Endothelial cell of umbilical vein (primary cell): ENCODE results near the gene SINHCAF. TPM values are rescaled to one million over a fixed set of nuclear protein-coding genes. Genes with fewer than 3 reads are reported as not detected.

Experiments
- BruUV-seq: library from RNA; stranded (reverse); fragments of 400-500 nt; replicated peaks from 2 replicates; lab custom pipeline; 2021; lab: Mats Ljungman, UMichigan
- CTCF ChIA-PET: fragments of 300-600, 350-600 bp; sonication (Branson Sonifier 250); formaldehyde crosslinking; loops from one replicate; lab custom pipeline; 2021; ENCODE audit warnings: antibody characterized with exemption, inconsistent platforms; lab: Charles Lee
- POLR2A ChIA-PET: fragments of 300-600, 350-600 bp; sonication (Branson Sonifier 250); formaldehyde crosslinking; loops from one replicate; lab custom pipeline; 2021; ENCODE audit warnings: antibody characterized with exemption, inconsistent platforms; lab: Charles Lee
- DNase-seq: peaks from one replicate; pipeline ENCODE4 v3.0.0-alpha.2; 2011; ENCODE audit warnings: low read depth, low spot score
- FAIRE-seq: peaks from 2 replicates; lab custom pipeline; 2011; peaks lifted over from hg19 to GRCh38; lab: Jason Lieb, UNC
- H2AFZ ChIP-seq: 2 replicates; pipeline ENCODE4 v1.6.0; 2012; ENCODE audit warnings: low read depth, low read length, control low read depth, inconsistent platforms
- H3K27ac ChIP-seq: 2 replicates; pipeline ENCODE4 v1.5.1; 2011; ENCODE audit warnings: low read depth, mild to moderate bottlenecking, control low read depth, low read length, moderate library complexity; ENCODE audit not compliant: insufficient read depth
- H3K27me3 ChIP-seq, 2 experiments: 2 replicates each; pipeline versions ENCODE4 v1.6.0 to v1.6.1; 2011; ENCODE audit warnings: low read length in 2 of 2, mixed read lengths in 1 of 2; ENCODE audit not compliant: control insufficient read depth in 2 of 2, insufficient read depth in 2 of 2
- H3K36me3 ChIP-seq, 2 experiments: 2 replicates in 1 of 2; 3 replicates in 1 of 2; pipeline ENCODE4 v1.5.1; 2011; ENCODE audit warnings: low read length in 2 of 2, mild to moderate bottlenecking in 1 of 2, moderate library complexity in 1 of 2; ENCODE audit not compliant: control insufficient read depth in 2 of 2, insufficient read depth in 2 of 2; ENCODE audit errors: extremely low read depth in 1 of 2
- H3K4me1 ChIP-seq: 3 replicates; pipeline ENCODE4 v1.5.1; 2011; ENCODE audit warnings: mild to moderate bottlenecking, low read length; ENCODE audit not compliant: control insufficient read depth, insufficient read depth; ENCODE audit errors: extremely low read depth
- H3K4me2 ChIP-seq: 2 replicates; pipeline ENCODE4 v1.6.1; 2011; ENCODE audit warnings: low read length, control low read depth, mixed read lengths; ENCODE audit not compliant: insufficient read depth
- H3K4me3 ChIP-seq, 3 experiments: fragments of 200-600 bp in 1 of 3; sonication (generic), shearing (Covaris generic) in 1 of 3; replicated peaks in 1 of 3; 2 replicates each; pipeline ENCODE4 v1.5.1; 2011 to 2016; ENCODE audit warnings: control low read depth in 3 of 3, low read length in 3 of 3, mild to moderate bottlenecking in 2 of 3, inconsistent platforms in 1 of 3, low read depth in 1 of 3, moderate library complexity in 1 of 3; ENCODE audit not compliant: insufficient read depth in 1 of 3
- H3K79me2 ChIP-seq: 2 replicates; pipeline ENCODE4 v1.6.0; 2012; ENCODE audit warnings: low read length, inconsistent platforms; ENCODE audit not compliant: control insufficient read depth, insufficient read depth
- H3K9ac ChIP-seq: replicated peaks from 2 replicates; pipeline ENCODE3; 2011; ENCODE audit warnings: low read length, control low read depth; ENCODE audit not compliant: insufficient read depth; ENCODE audit errors: extremely low read depth
- H3K9me1 ChIP-seq: replicated peaks from 3 replicates; pipeline ENCODE4 v1.6.0; 2011; ENCODE audit warnings: mild to moderate bottlenecking, low read length; ENCODE audit not compliant: control insufficient read depth, insufficient read depth; ENCODE audit errors: extremely low read depth
- H3K9me3 ChIP-seq: replicated peaks from 2 replicates; pipeline ENCODE4 v1.5.1; 2012; ENCODE audit warnings: low read length, inconsistent platforms; ENCODE audit not compliant: control insufficient read depth, insufficient read depth
- H4K20me1 ChIP-seq: replicated peaks from 2 replicates; pipeline ENCODE3; 2011; ENCODE audit warnings: mild to moderate bottlenecking, low read length; ENCODE audit not compliant: control insufficient read depth, insufficient read depth; ENCODE audit errors: extremely low read depth
- EZH2 ChIP-seq: IDR thresholded peaks from 2 replicates; pipeline ENCODE4 v1.6.1; 2012; ENCODE audit warnings: borderline replicate concordance, low read depth, mild to moderate bottlenecking, moderate library complexity, low read length, inconsistent platforms; ENCODE audit not compliant: severe bottlenecking
- FOS ChIP-seq: IDR thresholded peaks from 2 replicates; pipeline ENCODE4 v1.6.1; 2011; ENCODE audit warnings: mild to moderate bottlenecking, low read length, moderate library complexity, borderline replicate concordance; ENCODE audit not compliant: insufficient read depth
- GATA2 ChIP-seq: IDR thresholded peaks from 2 replicates; pipeline ENCODE4 v1.7.0; 2011; ENCODE audit warnings: low read depth, mild to moderate bottlenecking, moderate library complexity, mixed read lengths, low read length; ENCODE audit not compliant: insufficient read length, insufficient read depth
- JUN ChIP-seq: IDR thresholded peaks from 2 replicates; pipeline ENCODE4 v1.6.1; 2011; ENCODE audit warnings: borderline replicate concordance, low read depth; ENCODE audit not compliant: insufficient read length, insufficient read depth
- MYC ChIP-seq: IDR thresholded peaks from one replicate; pipeline ENCODE4 v1.6.1; 2011; ENCODE audit warnings: mild to moderate bottlenecking, low read depth, low read length
- POLR2A ChIP-seq: IDR thresholded peaks from 2 replicates; pipeline ENCODE4 v1.6.1; 2012; ENCODE audit warnings: low read depth, mild to moderate bottlenecking, control low read depth, low read length
- POLR2AphosphoS5 ChIP-seq: IDR thresholded peaks from 2 replicates; pipeline ENCODE4 v1.6.1; 2012; ENCODE audit warnings: low read depth, mild to moderate bottlenecking, control low read depth, low read length, moderate library complexity; ENCODE audit not compliant: insufficient read depth
- dilution Hi-C: fragments of 300-500 bp; cut with MboI; formaldehyde crosslinking; loops from one replicate; pipeline ENCODE4 v1.15.0; 2019; ENCODE audit warnings: low sequenced_read_pairs; ENCODE audit not compliant: extremely low pct_ligation_motif_present
- intact Hi-C: fragments of 100-400 bp; cut with micrococcal nuclease; formaldehyde crosslinking; loops from one replicate; pipeline ENCODE4 v1.10.0; 2022
- polyA plus RNA-seq, 4 experiments: library from polyadenylated mRNA; depleted of rRNA in 3 of 4; stranded (reverse) in 3 of 4; unstranded in 1 of 4; fragments of >200 nt; gene quantifications; 2 replicates each; pipeline versions ENCODE4 v1.2.1 to v1.2.3, GENCODE V29; 2011 to 2012; ENCODE audit warnings: missing spikeins in 1 of 4
- total RNA-seq: library from RNA; stranded (reverse); gene quantifications from 2 replicates; pipeline ENCODE4 v1.2.3, GENCODE V29; 2021
- TF ChIP-seq, protein P1 (sequence below), 2 donors: IDR thresholded peaks; 1 replicate in 1 of 2; 2 replicates in 1 of 2; pipeline ENCODE4 v1.5.1; 2011; ENCODE audit warnings: low read length in 2 of 2, mild to moderate bottlenecking in 2 of 2, moderate library complexity in 2 of 2, control low read depth in 1 of 2, inconsistent platforms in 1 of 2, low read depth in 1 of 2; ENCODE audit not compliant: insufficient read depth in 1 of 2; ENCODE audit errors: extremely low read depth in 1 of 2
- TF ChIP-seq, protein P2 (sequence below): IDR thresholded peaks from 2 replicates; pipeline ENCODE4 v1.6.1; 2011; ENCODE audit not compliant: insufficient read depth, insufficient read length

Gene SINHCAF
- total and polyA plus RNA-seq, 2 donors (not counting 3 experiments of a cell fraction or from before 2014, with no cell fraction given) = 19.3 to 83.4 TPM

GRCh38 chr12:31278424-31278823 lies 47.5 kb downstream of the SINHCAF start:
- FAIRE-seq = no peak
- H3K27me3 ChIP-seq = no peaks in the 10 kb centered on the region
- H3K36me3 ChIP-seq = peaks cover 4% of the 10 kb centered on the region in 2 experiments
- TF ChIP-seq POLR2AphosphoS5 = no peak
- TF ChIP-seq, protein P1, sequence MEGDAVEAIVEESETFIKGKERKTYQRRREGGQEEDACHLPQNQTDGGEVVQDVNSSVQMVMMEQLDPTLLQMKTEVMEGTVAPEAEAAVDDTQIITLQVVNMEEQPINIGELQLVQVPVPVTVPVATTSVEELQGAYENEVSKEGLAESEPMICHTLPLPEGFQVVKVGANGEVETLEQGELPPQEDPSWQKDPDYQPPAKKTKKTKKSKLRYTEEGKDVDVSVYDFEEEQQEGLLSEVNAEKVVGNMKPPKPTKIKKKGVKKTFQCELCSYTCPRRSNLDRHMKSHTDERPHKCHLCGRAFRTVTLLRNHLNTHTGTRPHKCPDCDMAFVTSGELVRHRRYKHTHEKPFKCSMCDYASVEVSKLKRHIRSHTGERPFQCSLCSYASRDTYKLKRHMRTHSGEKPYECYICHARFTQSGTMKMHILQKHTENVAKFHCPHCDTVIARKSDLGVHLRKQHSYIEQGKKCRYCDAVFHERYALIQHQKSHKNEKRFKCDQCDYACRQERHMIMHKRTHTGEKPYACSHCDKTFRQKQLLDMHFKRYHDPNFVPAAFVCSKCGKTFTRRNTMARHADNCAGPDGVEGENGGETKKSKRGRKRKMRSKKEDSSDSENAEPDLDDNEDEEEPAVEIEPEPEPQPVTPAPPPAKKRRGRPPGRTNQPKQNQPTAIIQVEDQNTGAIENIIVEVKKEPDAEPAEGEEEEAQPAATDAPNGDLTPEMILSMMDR (IDR thresholded peaks at IDR 0.05; ENCODE audit: extremely low read depth in 1 of 2, insufficient read depth in 1 of 2, low read depth in 1 of 2, low read length in 2 of 2) = no peak
- TF ChIP-seq JUN = no peak
- TF ChIP-seq FOS = no peak
- TF ChIP-seq, protein P2, sequence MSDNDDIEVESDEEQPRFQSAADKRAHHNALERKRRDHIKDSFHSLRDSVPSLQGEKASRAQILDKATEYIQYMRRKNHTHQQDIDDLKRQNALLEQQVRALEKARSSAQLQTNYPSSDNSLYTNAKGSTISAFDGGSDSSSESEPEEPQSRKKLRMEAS = no peak
- no peak for TF ChIP-seq GATA2
- TF ChIP-seq POLR2A = no peak
- no peak for TF ChIP-seq MYC
- no peak for TF ChIP-seq EZH2
- no peak for DNase-seq
- POLR2A ChIA-PET = no interaction called here
- H3K27ac ChIP-seq = no peak overlapping the region
- H2AFZ ChIP-seq = no peak overlapping the region
- no TSS peak for BruUV-seq
- H3K4me2 ChIP-seq = no peak overlapping the region
- no peaks in the 10 kb centered on the region for H3K9me1 ChIP-seq
- CTCF ChIA-PET = interaction anchor here (0.6 kb wide), 1 partner anchor 20 kb away, joined by 3 read pairs; no protein-coding TSS in a partner anchor
- H3K4me3 ChIP-seq = no peak overlapping the region
- no peaks in the 10 kb centered on the region for H3K79me2 ChIP-seq
- dilution Hi-C loops (no loop called here), intact Hi-C loops (no loop called here)
- peaks cover 2% of the 10 kb centered on the region for H4K20me1 ChIP-seq
- H3K9ac ChIP-seq = no peak overlapping the region
- H3K4me1 ChIP-seq = no peaks in the 10 kb centered on the region
- H3K9me3 ChIP-seq = no peaks in the 10 kb centered on the region
